OCI-LY1 (cell line): ENCODE measurements around the gene RERE.

ENCODE experiments used
- EZH2 ChIP-seq: fragments of 200-600 bp; sonication (generic), shearing (Covaris generic); IDR thresholded peaks from 2 replicates; pipeline ENCODE4 v1.8.0; 2017; ENCODE audit warnings: borderline replicate concordance, mixed run types, mild to moderate bottlenecking, antibody characterized with exemption, low read length, moderate library complexity, mixed read lengths
- TF ChIP-seq, protein P1 (sequence below): fragments of 200-600 bp; sonication (generic), shearing (Covaris generic); IDR thresholded peaks from 2 replicates; pipeline ENCODE4 v1.5.1; 2017; ENCODE audit warnings: mild to moderate bottlenecking, antibody characterized with exemption, low read length, moderate library complexity, mixed read lengths

GRCh38 chr1:8846263-8846662 is 28.8 kb upstream of the RERE start:
- TF ChIP-seq, protein P1, sequence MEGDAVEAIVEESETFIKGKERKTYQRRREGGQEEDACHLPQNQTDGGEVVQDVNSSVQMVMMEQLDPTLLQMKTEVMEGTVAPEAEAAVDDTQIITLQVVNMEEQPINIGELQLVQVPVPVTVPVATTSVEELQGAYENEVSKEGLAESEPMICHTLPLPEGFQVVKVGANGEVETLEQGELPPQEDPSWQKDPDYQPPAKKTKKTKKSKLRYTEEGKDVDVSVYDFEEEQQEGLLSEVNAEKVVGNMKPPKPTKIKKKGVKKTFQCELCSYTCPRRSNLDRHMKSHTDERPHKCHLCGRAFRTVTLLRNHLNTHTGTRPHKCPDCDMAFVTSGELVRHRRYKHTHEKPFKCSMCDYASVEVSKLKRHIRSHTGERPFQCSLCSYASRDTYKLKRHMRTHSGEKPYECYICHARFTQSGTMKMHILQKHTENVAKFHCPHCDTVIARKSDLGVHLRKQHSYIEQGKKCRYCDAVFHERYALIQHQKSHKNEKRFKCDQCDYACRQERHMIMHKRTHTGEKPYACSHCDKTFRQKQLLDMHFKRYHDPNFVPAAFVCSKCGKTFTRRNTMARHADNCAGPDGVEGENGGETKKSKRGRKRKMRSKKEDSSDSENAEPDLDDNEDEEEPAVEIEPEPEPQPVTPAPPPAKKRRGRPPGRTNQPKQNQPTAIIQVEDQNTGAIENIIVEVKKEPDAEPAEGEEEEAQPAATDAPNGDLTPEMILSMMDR = no peak
- TF ChIP-seq EZH2 = no peak
